SK-N-SH treated with all-trans-retinoic acid at 6 μM for 48 hours (cell line): ENCODE results near the gene SLC26A9.
A peak's percentile ranks its signal among the peaks of the same experiment; 100 is the strongest.
"Not testable (repeated sequence)": the region's sequence is repeated elsewhere in the genome, so short reads cannot be mapped to it uniquely, and the experiment has no call there.

ENCODE experiments used
- ATAC-seq: fragments of 200-7000 bp; cut with Tn5 transposase; 3 replicates; pipeline ENCODE4 v1.9.1; 2020; ENCODE audit warnings: mild to moderate bottlenecking, moderate library complexity
- ARNTL ChIP-seq: fragments of 450-650 bp; formaldehyde crosslinking; IDR thresholded peaks from 2 replicates; pipeline ENCODE4 v1.5.0; 2020; ENCODE audit warnings: low read depth, mild to moderate bottlenecking, moderate library complexity, borderline replicate concordance
- BACH2 ChIP-seq: fragments of 250-450 bp; sonication (Bioruptor Pico); IDR thresholded peaks from 2 replicates; pipeline ENCODE4 v1.9.0; 2021; ENCODE audit warnings: mild to moderate bottlenecking, borderline replicate concordance
- CREB5 ChIP-seq: fragments of 250-450 bp; sonication (Bioruptor Pico); IDR thresholded peaks from 2 replicates; pipeline ENCODE4 v1.5.1; 2020; ENCODE audit warnings: low read depth, mild to moderate bottlenecking, moderate library complexity
- CSDC2 ChIP-seq: fragments of 250-450 bp; sonication (Bioruptor Pico); IDR thresholded peaks from 2 replicates; pipeline ENCODE4 v1.5.0; 2020; ENCODE audit warnings: mild to moderate bottlenecking, moderate library complexity
- ESRRG ChIP-seq: fragments of 250-450 bp; sonication (Bioruptor Pico); IDR thresholded peaks from 2 replicates; pipeline ENCODE4 v1.6.1; 2021; ENCODE audit warnings: mild to moderate bottlenecking
- GLIS3 ChIP-seq: fragments of 250-450 bp; sonication (Bioruptor Pico); IDR thresholded peaks from 2 replicates; pipeline ENCODE4 v1.5.0; 2020; ENCODE audit warnings: mild to moderate bottlenecking, moderate library complexity
- ISL1 ChIP-seq: fragments of 250-450 bp; sonication (Bioruptor Pico); IDR thresholded peaks from 2 replicates; pipeline ENCODE4 v2.1.2; 2022; ENCODE audit warnings: mild to moderate bottlenecking, moderate library complexity
- PPARA ChIP-seq: fragments of 250-450 bp; sonication (Bioruptor Pico); IDR thresholded peaks from 2 replicates; pipeline ENCODE4 v1.5.0; 2020; ENCODE audit warnings: mild to moderate bottlenecking, borderline replicate concordance
- RARB ChIP-seq: fragments of 250-450 bp; sonication (Bioruptor Pico); IDR thresholded peaks from 2 replicates; pipeline ENCODE4 v1.8.0; 2021; ENCODE audit warnings: mild to moderate bottlenecking, moderate library complexity
- SNAI2 ChIP-seq: fragments of 250-450 bp; sonication (Bioruptor Pico); IDR thresholded peaks from 2 replicates; pipeline ENCODE4 v1.5.0; 2020; ENCODE audit warnings: mild to moderate bottlenecking, moderate library complexity
- TCF4 ChIP-seq: fragments of 250-450 bp; sonication (Bioruptor Pico); IDR thresholded peaks from 2 replicates; pipeline ENCODE4 v1.8.0; 2021; ENCODE audit warnings: mild to moderate bottlenecking, moderate library complexity, borderline replicate concordance
- TOX ChIP-seq: fragments of 250-450 bp; sonication (Bioruptor Pico); IDR thresholded peaks from 2 replicates; pipeline ENCODE4 v1.8.0; 2021; ENCODE audit warnings: mild to moderate bottlenecking, moderate library complexity, borderline replicate concordance
- ZC3H10 ChIP-seq: fragments of 250-450 bp; sonication (Bioruptor Pico); IDR thresholded peaks from 2 replicates; pipeline ENCODE4 v1.5.1; 2021; ENCODE audit warnings: mild to moderate bottlenecking, moderate library complexity
- ZFP3 ChIP-seq: fragments of 250-450 bp; sonication (Bioruptor Pico); IDR thresholded peaks from 2 replicates; pipeline ENCODE4 v1.5.0; 2020; ENCODE audit warnings: mild to moderate bottlenecking, moderate library complexity
- ZFP30 ChIP-seq: fragments of 450-650 bp; formaldehyde crosslinking; IDR thresholded peaks from 2 replicates; pipeline ENCODE4 v1.5.0; 2022; ENCODE audit warnings: mild to moderate bottlenecking, moderate library complexity
- ZNF565 ChIP-seq: fragments of 450-650 bp; formaldehyde crosslinking; conservative IDR thresholded peaks from 2 replicates; pipeline ENCODE4 v1.5.0; 2020; ENCODE audit warnings: low read depth, mild to moderate bottlenecking, moderate library complexity
- ZNF70 ChIP-seq: fragments of 450-650 bp; formaldehyde crosslinking; IDR thresholded peaks from 2 replicates; pipeline ENCODE4 v1.5.0; 2020; ENCODE audit warnings: mild to moderate bottlenecking, moderate library complexity
- TF ChIP-seq, protein P1 (sequence below): fragments of 250-450 bp; sonication (Bioruptor Pico); IDR thresholded peaks from 2 replicates; pipeline ENCODE4 v1.8.0; 2020; ENCODE audit warnings: mild to moderate bottlenecking, moderate library complexity, borderline replicate concordance
- TF ChIP-seq, protein P2 (sequence below): fragments of 250-450 bp; sonication (Bioruptor Pico); IDR thresholded peaks from 2 replicates; pipeline ENCODE4 v1.5.1; 2021; ENCODE audit warnings: mild to moderate bottlenecking, moderate library complexity
- TF ChIP-seq, protein P3 (sequence below): fragments of 250-450 bp; sonication (Bioruptor Pico); IDR thresholded peaks from 2 replicates; pipeline ENCODE4 v1.8.0; 2021; ENCODE audit warnings: low read depth, mild to moderate bottlenecking, moderate library complexity, borderline replicate concordance

Gene SLC26A9

GRCh38 chr1:205914155-205914507 is 29.1 kb downstream of the SLC26A9 start:
- no peak; the same call in 2 of the 3 replicates for ATAC-seq
- TF ChIP-seq TCF4 (no peak), ZC3H10 (CRISPR knock-in tag) (no peak), TOX (CRISPR knock-in tag) (no peak), PPARA (CRISPR knock-in tag) (no peak), ESRRG (CRISPR knock-in tag) (no peak), ZFP3 (CRISPR knock-in tag) (no peak), ZFP30 (no peak), ARNTL (CRISPR knock-in tag) (no peak), GLIS3 (CRISPR knock-in tag) (no peak), BACH2 (CRISPR knock-in tag) (no peak), ZNF565 (CRISPR knock-in tag) (no peak), SNAI2 (CRISPR knock-in tag) (no peak), ZNF70 (CRISPR knock-in tag) (no peak), RARB (CRISPR knock-in tag) (no peak), ISL1 (no peak), CSDC2 (CRISPR knock-in tag) (no peak)
- TF ChIP-seq, protein P1, sequence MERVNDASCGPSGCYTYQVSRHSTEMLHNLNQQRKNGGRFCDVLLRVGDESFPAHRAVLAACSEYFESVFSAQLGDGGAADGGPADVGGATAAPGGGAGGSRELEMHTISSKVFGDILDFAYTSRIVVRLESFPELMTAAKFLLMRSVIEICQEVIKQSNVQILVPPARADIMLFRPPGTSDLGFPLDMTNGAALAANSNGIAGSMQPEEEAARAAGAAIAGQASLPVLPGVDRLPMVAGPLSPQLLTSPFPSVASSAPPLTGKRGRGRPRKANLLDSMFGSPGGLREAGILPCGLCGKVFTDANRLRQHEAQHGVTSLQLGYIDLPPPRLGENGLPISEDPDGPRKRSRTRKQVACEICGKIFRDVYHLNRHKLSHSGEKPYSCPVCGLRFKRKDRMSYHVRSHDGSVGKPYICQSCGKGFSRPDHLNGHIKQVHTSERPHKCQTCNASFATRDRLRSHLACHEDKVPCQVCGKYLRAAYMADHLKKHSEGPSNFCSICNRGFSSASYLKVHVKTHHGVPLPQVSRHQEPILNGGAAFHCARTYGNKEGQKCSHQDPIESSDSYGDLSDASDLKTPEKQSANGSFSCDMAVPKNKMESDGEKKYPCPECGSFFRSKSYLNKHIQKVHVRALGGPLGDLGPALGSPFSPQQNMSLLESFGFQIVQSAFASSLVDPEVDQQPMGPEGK = no peak
- TF ChIP-seq, protein P2, sequence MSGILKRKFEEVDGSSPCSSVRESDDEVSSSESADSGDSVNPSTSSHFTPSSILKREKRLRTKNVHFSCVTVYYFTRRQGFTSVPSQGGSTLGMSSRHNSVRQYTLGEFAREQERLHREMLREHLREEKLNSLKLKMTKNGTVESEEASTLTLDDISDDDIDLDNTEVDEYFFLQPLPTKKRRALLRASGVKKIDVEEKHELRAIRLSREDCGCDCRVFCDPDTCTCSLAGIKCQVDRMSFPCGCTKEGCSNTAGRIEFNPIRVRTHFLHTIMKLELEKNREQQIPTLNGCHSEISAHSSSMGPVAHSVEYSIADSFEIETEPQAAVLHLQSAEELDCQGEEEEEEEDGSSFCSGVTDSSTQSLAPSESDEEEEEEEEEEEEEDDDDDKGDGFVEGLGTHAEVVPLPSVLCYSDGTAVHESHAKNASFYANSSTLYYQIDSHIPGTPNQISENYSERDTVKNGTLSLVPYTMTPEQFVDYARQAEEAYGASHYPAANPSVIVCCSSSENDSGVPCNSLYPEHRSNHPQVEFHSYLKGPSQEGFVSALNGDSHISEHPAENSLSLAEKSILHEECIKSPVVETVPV (CRISPR knock-in tag) = no peak

DNA sequence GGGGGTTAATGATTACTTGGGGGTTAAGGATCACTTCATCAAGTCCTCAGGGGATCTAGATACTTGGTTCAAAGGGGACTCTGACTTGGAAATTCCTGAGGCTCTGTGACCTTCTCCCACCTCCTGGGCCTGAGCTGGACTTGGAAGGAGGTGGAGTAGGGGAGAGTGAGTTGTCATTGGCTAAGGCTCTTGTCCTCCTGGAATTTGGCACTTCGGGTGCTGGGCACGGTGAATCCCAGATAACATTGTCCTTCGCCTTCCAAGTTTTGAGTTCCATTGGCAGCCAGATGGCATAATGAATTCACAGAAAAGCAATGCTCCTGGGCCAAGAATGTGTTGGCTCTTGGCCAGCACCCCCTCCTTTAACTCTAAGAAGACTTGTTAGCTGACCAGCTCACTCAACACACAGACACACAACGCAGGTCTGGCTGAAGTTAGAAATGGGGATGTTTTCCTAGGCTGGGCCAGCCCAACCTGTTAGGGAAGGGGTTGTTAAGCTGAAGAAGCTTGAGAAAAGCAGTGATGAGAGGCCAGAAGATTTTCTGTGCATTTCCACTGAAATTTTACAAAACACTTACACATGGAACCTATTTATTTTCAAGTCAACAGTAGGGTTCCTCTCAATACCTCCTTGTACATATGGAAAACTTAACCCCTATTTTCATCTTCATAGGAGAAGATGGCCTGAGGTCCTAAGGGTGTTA is 29.7 kb downstream of the SLC26A9 start:
- TF ChIP-seq PPARA (CRISPR knock-in tag) (no peak), ISL1 (peak; percentile 67)
- TF ChIP-seq, all 23 proteins: peak for 1
- peak; percentile 72 for ATAC-seq

- TF ChIP-seq, protein P3, sequence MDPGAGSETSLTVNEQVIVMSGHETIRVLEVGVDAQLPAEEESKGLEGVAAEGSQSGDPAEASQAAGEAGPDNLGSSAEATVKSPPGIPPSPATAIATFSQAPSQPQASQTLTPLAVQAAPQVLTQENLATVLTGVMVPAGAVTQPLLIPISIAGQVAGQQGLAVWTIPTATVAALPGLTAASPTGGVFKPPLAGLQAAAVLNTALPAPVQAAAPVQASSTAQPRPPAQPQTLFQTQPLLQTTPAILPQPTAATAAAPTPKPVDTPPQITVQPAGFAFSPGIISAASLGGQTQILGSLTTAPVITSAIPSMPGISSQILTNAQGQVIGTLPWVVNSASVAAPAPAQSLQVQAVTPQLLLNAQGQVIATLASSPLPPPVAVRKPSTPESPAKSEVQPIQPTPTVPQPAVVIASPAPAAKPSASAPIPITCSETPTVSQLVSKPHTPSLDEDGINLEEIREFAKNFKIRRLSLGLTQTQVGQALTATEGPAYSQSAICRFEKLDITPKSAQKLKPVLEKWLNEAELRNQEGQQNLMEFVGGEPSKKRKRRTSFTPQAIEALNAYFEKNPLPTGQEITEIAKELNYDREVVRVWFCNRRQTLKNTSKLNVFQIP (CRISPR knock-in tag) = no peak
- TF ChIP-seq PPARA (CRISPR knock-in tag) (no peak), GLIS3 (CRISPR knock-in tag) (no peak), TCF4 (no peak), TOX (CRISPR knock-in tag) (no peak), BACH2 (CRISPR knock-in tag) (no peak), ZFP30 (no peak), ZFP3 (CRISPR knock-in tag) (no peak), CREB5 (no peak), ISL1 (no peak), SNAI2 (CRISPR knock-in tag) (no peak), RARB (CRISPR knock-in tag) (no peak)
- TF ChIP-seq, protein P2 (CRISPR knock-in tag) = no peak
- TF ChIP-seq, protein P1 = no peak
- peak; percentile 95 for ATAC-seq
Measured at GRCh38 chr1:205907794-205908193, 35.5 kb downstream of the SLC26A9 start.

DNA sequence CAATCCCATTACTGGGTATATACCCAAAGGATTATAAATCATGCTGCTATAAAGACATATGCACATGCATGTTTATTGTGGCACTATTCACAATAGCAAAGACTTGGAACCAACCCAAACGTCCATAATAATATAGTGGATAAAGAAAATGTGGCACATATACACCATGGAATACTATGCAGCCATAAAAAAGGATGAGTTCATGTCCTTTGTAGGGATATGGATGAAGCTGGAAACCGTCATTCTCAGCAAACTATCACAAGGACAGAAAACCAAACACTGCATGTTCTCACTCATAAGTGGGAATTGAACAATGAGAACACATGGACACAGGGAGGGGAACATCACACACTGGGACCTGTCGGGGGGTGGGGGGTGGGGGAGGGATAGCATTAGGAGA is 38.2 kb downstream of the SLC26A9 start:
- ATAC-seq = not testable (repeated sequence)
